ENCODE data around the gene SUB1. TPM values are rescaled to one million over a fixed set of nuclear protein-coding genes. Genes with fewer than 3 reads are reported as not detected.

Gene SUB1
- polyA plus RNA-seq, 2 donors: 106 to 145 TPM

Other genes starting within 250 kb of the SUB1 start
- gene ZFR, start 140.8 kb upstream of the SUB1 start, polyA plus RNA-seq: 10 to 100 TPM; 21.8 to 21.9 TPM
- 1 to 10 TPM; 2.8 to 5.7 TPM for gene NPR3, start 125.8 kb downstream of the SUB1 start, polyA plus RNA-seq

Data from esophagus (tissue), 2 donors.